CD4-positive, alpha-beta T cell treated with Interleukin-17A for 1 hour (primary cell): ENCODE results near the gene NPAS2.

Source experiments
- DNase-seq: peaks from one replicate; pipeline ENCODE4 v3.0.0-alpha.2; 2020

Gene NPAS2

DNA sequence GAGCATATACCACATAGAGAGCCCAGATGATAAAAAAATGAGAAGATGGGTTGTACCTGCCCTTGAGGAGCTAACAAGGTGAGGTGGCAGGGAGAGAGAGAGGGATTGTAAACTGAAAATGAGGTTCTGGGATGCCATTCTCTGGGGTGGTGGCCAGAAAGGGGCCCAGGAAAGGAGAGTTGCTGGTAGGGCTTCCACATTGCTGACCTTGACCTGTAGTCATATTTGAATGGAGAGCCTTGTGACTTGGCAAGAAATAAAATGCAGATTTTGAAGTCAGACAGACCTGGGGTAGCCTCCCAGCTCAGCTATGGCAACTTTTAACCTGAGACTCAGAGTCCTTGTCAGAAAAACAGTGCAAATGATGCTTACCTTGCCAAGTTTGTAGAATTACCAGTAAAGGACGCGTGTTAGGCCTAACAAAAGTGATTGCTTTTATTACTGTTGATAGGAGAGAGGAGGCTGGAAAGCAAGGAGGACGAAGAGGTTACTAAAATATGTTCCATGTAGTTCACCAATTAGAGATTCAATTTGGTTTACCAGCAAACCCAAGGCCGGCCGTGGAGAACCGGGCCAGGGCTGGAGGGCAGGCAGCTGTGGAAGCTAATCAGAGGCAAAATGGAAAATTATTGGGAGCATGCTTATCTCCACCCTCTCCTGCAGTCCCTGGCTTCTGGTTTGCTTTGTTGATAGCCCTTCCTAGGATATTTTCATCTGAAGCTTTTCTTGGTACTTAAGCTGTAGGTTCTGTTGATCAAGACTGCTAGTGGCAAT lies 3.9 kb downstream of the NPAS2 start:
- DNase-seq: no peak

DNA sequence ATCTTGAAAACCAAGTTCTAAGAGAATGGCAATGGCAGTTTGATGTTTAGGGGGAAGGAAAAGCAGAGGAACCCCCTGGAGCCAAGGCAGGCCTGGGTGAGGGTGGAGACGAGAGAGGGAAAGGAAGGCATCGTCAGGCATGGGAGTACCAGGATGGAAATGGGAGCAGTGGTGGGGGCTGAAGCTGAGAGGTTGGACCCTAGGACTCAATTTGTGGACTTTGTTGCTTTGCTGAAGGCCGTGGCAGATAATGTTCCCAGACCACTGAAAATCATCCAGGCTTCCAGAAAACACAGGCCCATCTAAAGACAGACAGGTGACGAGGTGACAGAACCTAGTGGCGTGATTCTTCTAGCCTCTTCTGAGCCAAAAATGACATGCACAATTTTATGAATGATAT lies 4.9 kb downstream of the NPAS2 start:
- no peak for DNase-seq

DNA sequence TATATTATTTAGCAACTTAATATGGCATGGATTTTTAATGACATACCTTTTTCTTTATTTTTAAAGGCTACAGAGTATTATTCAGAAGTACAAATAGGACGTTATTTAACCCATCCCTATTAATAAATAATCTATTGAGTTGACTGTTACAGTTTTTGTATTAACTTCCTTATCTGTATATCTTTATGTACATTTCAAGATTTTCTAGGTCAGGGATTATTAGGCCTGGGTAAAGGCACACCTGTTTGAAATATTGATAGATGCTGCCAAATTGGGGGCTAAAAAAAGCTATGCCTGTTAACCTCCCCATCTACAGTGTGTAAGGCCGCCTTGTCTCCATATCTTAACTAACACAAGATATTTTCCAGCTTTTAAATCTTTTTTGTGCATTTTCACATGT lies 6.6 kb downstream of the NPAS2 start:
- no peak for DNase-seq

DNA sequence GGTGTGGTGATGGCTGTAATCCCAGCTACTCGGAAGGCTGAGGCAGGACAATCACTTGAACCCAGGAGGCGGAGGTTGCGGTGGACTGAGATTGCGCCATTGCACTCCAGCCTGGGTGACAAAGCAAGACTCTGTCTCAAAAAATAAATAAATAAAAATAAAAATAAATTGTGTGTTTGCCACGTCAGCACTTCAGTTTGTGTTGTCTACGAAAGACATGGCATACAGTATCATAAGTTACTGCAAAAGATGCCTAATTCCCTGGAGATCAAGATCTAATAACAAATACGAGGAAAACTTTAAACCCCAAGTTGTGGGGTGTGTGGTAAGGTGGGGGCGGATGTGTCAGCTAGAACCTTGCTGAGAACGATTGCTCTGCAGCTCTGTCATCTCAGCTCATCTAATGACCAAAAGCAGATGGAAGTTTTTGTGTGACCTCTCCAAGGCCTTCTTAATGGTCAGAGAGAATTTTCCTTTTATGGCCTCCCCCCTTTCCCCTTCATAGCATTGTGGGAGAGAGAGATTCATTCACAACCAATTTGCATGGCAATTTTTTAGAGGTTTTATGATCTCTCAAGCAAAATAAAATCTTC lies 11.3 kb downstream of the NPAS2 start:
- no peak for DNase-seq

DNA sequence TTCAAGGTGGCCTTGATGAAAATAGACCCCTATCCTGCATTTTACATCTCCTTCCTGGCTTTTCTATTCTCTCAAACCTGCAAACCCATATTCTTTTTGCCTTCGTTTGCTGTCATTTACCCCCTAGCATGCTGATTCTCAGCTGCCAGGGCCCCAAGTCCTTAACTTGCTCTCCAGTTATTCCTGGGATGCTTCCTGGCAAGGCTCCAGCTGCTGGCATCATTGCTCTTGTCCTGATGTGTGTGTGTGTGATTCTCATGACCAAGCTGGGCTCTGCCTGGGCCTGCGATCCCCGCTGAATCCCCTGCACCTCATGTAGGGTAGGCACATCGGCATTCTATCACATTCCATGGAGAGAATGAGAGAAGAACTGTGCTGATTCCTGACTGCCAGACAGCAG lies 11.9 kb downstream of the NPAS2 start:
- no peak for DNase-seq

DNA sequence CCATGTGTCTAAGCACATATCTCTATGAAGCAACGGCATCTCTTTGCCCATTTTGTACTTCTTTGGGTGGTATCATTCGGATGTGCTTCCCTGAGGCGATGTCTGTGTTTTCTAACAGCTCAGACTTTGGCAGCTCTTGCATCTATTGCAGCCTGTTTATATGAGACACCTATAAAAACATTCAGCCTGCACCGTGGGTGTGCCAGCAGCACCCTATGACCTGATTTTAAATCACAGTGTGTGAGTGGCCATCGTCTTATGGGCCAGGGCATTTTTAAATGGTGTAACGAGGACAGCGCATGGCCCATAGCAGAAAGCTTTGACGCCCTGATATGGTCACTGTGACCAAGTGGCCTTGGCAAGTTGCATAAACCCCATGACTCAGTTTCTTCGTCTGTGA lies 12.9 kb downstream of the NPAS2 start:
- DNase-seq: no peak

DNA sequence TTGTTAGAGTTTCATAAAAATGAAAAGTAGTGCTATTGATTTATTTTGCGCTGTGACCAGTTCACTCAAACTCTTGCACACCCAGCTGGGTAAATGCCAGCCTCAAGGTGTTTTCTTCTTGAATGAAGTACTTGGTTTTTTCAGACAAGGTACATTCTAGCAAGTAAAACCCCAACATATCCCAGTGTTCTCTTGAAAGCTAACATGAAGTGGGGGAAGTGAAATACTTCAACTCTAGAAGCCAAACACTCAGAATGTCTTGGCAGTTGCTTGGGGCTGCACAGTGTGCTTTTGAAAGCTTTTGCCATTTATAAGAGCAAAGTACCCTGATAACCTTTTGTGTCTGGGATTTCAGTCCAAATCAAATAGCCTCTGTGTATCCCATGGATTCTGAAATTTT lies 13.4 kb downstream of the NPAS2 start:
- DNase-seq: no peak

DNA sequence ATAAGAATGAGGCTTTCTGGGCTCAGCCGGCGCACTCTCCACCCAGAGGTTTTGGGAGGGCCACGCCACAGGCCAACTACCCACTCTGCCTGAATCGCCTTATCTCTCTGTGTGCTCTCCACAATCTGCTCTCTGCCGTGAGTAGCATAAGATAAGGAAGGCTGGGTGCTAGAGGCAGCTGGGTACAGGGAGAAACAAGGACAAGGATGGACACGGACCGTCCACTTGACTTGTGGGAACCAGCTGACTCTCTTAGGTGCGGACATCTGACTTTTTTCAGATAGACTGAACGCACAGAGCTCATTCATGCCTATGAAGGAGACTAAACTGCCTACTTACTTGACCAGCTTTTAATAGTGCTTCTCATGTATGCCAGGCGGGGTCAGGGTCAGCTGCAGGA lies 14.3 kb downstream of the NPAS2 start:
- no peak for DNase-seq

DNA sequence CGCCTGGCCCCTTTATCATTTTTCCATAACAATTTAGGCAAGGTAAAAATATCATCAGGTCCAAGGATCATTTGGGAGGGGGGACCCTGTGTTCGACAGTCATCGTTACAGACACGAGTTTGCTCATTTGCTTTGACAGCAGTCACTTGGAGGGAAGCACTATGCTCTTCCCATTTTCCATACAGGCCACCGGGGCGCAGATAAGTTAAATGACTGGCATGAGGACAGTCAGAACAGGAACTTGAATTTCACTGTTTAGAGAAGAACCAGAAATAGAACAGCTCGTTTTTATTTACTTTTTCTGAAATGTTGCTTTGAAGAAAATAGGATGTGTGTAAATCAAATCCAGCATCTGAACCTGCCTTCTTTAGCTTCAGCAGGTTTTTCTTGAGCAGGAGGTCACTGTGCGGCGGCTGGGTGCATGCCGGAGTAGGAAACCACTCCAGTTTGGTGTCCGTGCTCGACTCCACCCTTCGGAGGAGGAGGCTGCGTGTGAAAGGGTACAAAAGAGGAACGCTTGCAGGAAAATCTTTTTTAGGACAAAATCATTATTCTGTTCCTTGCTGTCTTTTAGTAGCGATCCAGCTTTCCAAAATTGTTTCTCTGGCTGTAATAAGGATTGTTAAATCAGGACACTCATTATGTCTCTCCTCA lies 15.2 kb downstream of the NPAS2 start:
- DNase-seq: no peak

DNA sequence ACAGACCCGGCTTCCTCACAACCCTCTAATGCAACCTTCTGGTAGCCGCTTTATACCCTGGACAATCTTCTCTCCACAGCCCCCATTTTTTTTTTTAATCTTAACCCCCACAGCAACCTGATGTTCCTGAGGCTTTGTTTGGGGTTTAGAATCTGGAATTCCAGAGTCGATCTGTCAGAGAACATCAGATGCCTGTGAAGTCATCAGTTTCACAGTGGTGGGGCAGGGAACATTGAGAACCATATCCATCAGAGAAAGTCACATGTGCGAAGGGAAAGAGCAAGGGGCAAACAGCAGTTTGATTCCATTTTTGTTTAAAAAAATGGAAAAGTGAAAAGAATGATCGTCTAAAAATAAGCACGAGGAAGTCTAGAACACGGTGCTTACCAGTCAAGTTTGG lies 20.6 kb downstream of the NPAS2 start:
- DNase-seq: no peak

DNA sequence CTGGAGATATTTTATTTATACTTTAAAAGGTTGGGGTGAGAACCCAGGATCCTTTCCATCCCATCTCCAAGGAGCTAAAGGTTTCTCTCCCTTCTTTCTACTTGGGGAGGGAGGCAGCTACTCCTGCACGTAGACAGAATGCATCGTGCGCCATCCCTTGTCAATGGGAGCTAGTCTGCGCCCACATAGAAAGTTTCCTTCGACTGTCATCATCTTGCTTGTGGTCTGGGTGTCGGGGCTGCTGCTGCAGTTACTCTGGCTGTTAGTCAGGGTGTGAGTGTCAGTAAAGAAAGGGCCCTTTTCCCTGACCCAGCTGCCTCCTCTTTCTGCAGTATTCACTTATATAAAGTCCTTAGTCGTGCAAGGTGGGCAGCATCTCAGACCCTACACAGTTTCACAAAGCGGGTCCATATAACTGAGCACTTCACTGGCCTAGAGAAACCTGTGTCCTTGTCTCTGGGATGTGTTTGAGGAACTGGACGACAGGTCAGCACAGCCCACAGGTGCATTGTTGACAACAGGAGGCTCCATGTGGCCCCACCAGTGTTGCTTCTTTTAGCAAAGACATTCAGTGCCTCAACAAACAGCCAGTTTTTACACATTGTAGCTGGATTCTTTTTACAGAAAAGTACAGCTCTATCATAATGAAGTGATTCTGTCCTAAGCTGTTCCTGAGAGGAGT lies 22.4 kb downstream of the NPAS2 start:
- DNase-seq: no peak

DNA sequence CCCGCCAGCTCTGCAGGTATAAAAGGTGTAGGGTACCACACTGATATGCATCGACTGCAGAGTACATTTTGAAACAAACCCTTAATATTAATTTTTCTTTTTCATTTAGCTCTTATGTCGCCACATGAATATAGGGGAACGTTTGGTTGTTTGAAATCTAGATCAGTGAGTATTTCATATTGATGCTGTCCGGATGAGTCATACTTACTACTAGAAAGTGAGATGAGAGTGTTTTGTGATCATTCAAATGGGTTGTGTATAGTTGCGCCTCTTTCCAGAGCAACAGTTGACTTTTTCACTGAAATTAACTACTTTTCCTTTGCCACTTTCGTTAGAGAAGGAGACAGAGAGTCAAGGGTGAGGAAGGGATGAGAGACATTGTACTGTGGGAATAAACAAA lies 24.6 kb downstream of the NPAS2 start:
- DNase-seq: no peak

DNA sequence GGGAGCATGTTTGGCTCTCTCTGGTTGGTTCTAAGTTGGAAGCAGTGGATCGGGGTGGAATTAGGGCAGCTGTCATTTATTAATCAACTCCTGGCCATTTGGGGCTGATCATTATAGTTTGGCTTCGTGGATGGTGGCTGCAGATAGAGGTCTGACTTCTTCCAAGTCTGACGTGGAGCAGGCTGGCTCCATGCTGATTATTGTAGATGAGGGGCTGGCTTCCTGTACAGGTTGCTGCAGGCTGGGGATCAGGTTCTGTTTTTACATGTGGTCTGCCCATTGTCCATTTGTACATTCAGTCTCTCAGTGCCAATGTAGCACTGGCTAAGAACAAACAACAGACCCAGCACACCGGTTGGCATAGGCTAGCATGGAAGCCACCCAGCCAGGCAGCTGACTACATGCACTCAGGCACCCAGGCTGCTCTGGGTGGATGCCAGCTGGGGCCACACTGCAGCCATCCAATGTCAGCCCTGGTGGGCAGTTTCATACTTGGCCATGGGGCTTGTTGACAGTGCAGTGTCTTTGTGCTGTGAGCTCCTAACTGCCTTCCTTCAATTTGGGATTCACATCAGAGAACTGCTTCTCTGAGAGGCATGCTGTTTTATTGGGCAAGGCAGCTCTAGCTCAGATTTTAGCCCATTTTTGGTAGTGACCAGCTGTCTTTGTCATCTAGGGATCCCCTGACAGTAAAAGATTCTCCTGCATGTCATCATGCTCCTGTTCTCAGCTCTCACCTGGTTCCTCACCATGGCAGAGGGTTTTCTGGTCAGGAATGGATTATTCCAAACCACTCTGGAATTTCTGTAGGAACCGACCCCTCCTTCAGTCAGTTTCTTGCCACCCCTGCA lies 25.4 kb downstream of the NPAS2 start:
- no peak for DNase-seq

DNA sequence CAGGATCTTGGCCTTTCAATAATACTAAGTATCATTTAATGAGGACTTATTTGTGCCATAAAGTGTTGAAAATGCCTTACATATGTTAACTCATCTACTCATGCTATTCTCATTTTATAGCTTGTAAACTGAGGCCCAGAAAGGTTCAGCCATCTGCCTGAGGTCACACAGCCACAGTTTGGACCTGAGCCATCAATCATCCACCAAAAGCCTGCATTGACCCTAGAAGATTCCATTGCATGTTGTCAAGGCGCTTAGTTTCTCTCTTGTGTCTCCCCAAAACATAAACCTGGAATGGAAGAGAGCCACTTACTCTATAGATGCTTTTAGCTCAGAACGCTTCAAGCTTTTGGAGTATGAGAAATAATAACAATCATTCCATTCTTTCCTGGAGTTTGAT lies 26.8 kb downstream of the NPAS2 start:
- no peak for DNase-seq

DNA sequence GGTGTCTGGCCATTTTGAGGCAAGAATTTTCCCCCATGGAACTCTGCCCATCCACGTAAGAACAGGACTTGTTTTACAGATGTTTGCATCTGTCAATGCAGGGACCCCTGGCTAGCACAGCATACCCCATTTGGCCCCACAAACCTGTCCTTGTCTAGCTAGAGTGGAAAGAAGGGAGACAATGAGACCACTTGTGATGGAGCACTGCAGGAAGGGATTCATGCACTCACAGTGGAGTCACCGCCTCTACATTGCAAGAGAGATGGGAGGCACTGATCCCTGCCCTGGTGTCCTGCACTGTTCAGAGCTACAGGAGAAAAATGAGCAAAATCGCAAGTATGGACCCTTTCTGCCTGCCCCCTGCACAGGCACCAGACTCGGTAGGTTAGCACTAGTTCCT lies 32.5 kb downstream of the NPAS2 start:
- DNase-seq: no peak

DNA sequence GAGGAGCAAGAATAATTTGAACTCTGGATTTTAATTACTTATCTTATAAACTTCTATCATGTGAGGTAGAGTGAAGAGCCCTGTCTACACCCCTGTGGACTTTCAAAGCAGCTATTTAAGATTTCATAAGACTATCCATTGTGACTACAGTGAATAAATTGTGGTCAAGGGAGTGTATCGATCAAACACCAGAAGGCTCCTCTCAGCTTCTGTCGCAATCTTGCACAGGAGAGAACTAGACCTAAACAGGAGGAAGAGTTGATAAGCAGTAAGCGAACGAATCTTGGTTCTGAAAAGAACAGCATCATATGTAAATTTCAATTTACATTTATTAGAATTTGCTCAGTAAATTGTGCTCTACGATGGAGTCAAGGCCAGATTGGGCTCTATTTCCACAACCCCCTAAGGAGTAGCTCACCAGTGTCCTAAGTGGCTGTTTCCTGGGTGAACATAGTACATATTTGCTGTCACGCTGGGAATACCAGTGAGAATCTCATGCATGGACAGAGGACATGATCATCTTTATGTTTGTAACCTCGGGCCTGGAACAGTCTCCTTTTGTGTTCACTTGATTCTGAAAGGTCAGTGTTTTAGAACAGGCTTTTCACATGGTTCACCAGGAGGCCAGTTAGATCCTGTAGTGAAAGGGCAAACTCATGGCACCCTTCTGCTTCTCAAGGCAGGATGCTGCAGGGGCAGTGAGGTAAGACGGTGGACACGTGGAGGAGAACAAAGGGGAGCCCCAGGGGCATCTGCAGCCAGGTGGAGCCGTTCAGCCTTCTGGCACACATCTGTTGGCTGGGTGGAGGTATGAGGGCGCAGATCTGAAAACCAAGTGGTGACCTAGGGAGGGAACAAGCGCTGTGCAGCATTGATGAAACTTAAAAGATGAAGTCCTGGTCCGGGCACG lies 33.3 kb downstream of the NPAS2 start:
- no peak for DNase-seq

DNA sequence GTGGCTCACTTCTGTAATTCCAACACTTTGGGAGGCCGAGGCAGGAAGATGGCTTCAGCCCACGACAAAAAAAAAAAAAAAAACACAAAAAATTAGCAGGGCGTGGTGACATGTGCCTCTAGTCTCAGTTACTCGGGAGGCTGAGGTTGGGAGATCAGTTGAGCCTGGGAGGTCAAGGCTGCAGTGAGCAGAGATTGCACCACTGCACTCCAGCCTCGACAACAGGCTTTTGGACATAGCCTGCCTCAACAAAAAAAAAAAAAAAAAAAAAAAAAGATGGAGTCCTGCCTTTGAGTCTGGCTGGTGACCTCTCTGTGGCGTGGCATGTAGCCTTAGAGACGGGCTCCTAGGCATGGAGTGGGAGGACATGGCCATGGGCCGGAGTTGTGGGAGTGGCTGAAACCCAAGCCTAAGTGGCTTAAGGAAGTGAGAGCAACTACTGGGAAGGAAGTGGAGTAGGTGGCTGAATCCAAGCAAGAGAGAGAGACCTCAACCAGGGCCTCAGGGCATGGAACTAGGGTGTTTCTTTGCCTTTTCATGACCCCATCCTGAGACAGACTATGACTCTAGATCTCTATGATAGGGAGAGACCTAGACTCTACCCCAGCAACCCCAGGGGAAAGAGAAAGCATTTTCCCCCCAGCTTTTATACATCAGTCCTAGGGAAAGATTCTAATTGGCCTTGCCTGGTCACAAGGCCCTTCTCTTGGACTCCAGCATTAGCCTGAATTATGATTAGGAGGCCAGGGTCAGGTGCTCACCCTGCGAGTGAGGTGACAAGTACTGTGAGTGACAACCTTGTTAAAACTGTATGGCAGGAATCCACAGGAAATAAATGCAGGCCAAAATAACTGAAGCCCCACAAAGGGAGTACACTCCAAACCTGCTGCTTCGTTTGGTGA lies 34.2 kb downstream of the NPAS2 start:
- DNase-seq: no peak

DNA sequence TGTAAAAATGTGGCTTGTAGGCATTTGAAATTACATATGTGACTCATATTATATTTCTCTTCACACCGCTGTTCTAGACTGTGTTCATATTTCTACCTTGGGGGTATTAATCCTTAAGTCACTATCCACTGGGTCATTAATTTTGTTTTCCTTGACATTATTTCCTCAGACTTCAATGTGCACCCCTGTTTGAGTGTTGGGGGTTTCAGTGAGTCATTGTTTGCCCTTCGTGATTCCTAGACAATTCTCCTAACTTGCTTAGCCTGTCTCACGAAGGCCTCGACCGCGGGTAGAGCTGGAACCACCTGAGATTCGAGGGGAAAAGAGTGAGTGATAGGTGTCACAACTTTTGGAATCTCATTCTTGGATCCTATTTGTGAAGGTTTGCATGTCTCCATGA lies 35.1 kb downstream of the NPAS2 start:
- no peak for DNase-seq

DNA sequence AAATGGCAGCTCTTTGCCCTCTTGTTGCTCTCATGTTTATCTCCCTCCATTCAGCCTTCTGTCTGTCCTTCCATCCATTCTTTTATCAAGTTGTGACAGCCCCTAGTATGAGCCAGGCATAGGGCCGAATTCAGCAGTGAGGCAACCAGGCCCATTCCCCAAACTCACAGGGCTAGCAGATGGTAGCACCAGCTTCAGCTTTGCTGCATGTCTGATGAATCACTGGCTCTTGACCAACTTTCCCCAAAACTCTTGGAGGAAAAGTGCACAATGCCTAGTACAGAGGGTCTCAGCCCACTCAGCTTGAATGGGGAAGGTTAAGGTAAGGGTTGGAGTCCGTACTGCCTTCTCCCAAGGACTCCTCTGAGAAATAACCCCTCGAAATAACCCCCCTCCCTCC lies 35.7 kb downstream of the NPAS2 start:
- DNase-seq: no peak

DNA sequence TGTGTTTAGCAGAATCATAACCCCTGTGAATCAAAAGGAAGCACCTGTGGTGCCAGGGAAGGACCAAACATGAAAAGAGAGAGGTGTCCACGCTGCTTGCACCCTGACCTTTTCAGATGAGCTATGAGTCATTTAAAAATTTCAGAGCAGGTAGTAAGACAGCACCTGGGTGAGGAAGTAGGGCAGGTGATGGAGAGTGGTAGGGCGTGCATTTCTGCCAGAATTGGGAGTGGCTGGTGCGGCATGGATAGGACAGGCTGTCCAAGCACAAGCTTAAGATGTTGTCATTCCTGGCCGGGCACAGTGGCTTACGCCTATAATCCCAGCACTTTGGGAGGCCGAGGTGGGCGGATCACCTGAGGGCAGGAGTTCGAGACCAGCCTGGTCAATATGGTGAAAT lies 36.8 kb downstream of the NPAS2 start:
- no peak for DNase-seq

DNA sequence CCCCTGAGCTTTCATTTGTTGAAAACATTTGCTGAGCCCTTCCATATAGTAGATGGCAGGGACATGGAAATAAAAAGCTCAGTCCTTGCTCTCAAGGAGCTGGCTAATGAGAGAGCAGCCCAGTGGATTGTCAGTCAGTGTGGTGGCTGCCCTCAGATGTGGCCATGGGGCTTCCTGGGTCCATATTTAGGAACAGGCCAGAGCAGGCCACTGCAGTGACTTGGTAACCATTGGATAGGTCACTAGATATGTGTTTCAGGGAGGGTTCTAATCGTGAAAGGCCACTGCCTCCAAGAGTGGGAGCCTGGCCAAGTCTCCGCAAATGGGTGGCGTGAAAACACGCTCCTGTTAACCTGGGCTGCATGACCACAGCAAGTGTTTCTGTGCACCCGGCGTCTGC lies 37.4 kb downstream of the NPAS2 start:
- DNase-seq: no peak
